RWPE2 (cell line): ENCODE results near the gene UBXN7.
"Not testable (repeated sequence)": the region's sequence is repeated elsewhere in the genome, so short reads cannot be mapped to it uniquely, and the experiment has no call there.

Experiments
- ATAC-seq: fragments of 200-7000 bp; cut with Tn5 transposase; 3 replicates; pipeline ENCODE4 v1.9.1; 2021; ENCODE audit warnings: low read depth
- DNase-seq: peaks from one replicate; pipeline ENCODE4 v3.0.0-alpha.2; 2020; ENCODE audit warnings: low spot score
- H3K27ac ChIP-seq: fragments of 450-650 bp; 2 replicates; pipeline ENCODE4 v1.5.1; 2017; ENCODE audit warnings: mild to moderate bottlenecking; ENCODE audit not compliant: poor library complexity, severe bottlenecking
- H3K27me3 ChIP-seq: fragments of 250-450 bp; sonication (Bioruptor Pico); 2 replicates; pipeline ENCODE4 v1.5.1; 2021; ENCODE audit warnings: mild to moderate bottlenecking, moderate library complexity; ENCODE audit not compliant: insufficient read depth, poor library complexity, severe bottlenecking
- H3K36me3 ChIP-seq: fragments of 250-450 bp; sonication (Bioruptor Pico); 2 replicates; pipeline ENCODE4 v1.5.1; 2020; ENCODE audit warnings: low read depth, mild to moderate bottlenecking, moderate library complexity
- H3K4me1 ChIP-seq: fragments of 250-450 bp; sonication (Bioruptor Pico); 2 replicates; pipeline ENCODE4 v1.5.1; 2021; ENCODE audit warnings: mild to moderate bottlenecking, moderate library complexity; ENCODE audit not compliant: insufficient read depth, poor library complexity, severe bottlenecking
- H3K4me3 ChIP-seq: fragments of 250-450 bp; sonication (Bioruptor Pico); 2 replicates; pipeline ENCODE4 v1.5.1; 2021; ENCODE audit warnings: mild to moderate bottlenecking, moderate library complexity; ENCODE audit not compliant: severe bottlenecking
- H3K9me3 ChIP-seq: fragments of 250-450 bp; sonication (Bioruptor Pico); 2 replicates; pipeline ENCODE4 v1.5.1; 2021; ENCODE audit warnings: mild to moderate bottlenecking, moderate library complexity; ENCODE audit not compliant: severe bottlenecking
- TF ChIP-seq, protein P1 (sequence below): fragments of 450-650 bp; IDR thresholded peaks from one replicate; pipeline ENCODE4 v1.5.1; 2017; ENCODE audit warnings: mild to moderate bottlenecking, moderate library complexity; ENCODE audit not compliant: poor library complexity, severe bottlenecking

Gene UBXN7

DNA sequence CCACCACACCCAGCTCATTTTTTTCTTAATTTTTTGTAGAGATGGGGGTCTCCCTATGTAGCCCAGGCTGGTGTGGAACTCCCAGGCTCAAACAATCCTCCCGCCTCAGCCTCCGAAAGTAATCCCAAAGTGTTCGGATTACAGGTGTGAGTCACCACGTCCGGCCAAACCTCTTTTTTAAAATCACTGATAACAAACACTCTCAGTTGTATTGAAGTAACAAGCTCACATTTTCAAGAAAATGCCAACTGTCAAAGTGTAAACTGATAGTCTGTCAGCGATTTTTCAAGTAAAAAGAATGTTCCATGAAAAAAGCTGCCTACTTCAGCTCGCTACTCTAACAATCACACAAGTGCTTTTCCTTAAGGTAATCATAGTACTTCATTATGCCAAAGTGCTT is 33.4 kb downstream of the UBXN7 start:
- no peak for ATAC-seq
- H3K27ac ChIP-seq: no peak overlapping the region
- TF ChIP-seq, protein P1, sequence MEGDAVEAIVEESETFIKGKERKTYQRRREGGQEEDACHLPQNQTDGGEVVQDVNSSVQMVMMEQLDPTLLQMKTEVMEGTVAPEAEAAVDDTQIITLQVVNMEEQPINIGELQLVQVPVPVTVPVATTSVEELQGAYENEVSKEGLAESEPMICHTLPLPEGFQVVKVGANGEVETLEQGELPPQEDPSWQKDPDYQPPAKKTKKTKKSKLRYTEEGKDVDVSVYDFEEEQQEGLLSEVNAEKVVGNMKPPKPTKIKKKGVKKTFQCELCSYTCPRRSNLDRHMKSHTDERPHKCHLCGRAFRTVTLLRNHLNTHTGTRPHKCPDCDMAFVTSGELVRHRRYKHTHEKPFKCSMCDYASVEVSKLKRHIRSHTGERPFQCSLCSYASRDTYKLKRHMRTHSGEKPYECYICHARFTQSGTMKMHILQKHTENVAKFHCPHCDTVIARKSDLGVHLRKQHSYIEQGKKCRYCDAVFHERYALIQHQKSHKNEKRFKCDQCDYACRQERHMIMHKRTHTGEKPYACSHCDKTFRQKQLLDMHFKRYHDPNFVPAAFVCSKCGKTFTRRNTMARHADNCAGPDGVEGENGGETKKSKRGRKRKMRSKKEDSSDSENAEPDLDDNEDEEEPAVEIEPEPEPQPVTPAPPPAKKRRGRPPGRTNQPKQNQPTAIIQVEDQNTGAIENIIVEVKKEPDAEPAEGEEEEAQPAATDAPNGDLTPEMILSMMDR: no peak

DNA sequence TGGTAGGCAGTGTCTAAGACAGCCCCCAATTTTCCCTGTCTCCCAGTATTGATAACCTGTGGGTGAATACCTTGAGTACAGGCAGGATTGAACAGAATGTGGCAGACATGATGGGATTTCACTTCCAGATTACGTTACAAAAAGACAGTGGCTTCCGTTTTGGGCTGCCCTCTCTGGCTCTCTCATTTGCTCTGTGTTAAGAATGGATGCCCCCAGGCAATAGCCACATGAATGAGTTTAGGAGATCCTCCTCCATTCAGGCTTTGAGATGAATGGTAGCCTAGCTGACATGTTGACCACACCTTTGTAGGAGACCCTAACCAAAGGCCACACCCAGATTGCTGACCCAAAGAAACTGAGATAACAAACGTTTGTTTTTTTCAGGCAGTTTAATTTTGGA is 34.3 kb downstream of the UBXN7 start:
- Histone ChIP-seq H3K36me3 (peaks cover 42% of the 10 kb centered on the region), H3K9me3 (no peaks in the 10 kb centered on the region), H3K27ac (no peak overlapping the region), H3K4me3 (no peak overlapping the region), H3K4me1 (no peaks in the 10 kb centered on the region), H3K27me3 (no peaks in the 10 kb centered on the region)
- ATAC-seq: no peak
- TF ChIP-seq, protein P1: no peak
- DNase-seq: no peak

More for the DNA sequence above, 33.4 kb downstream of the UBXN7 start:
- H3K4me1 ChIP-seq: no peaks in the 10 kb centered on the region
- H3K9me3 ChIP-seq: no peaks in the 10 kb centered on the region
- H3K27me3 ChIP-seq: no peaks in the 10 kb centered on the region
- peaks cover 39% of the 10 kb centered on the region for H3K36me3 ChIP-seq
- no peak for DNase-seq
- no peak overlapping the region for H3K4me3 ChIP-seq

DNA sequence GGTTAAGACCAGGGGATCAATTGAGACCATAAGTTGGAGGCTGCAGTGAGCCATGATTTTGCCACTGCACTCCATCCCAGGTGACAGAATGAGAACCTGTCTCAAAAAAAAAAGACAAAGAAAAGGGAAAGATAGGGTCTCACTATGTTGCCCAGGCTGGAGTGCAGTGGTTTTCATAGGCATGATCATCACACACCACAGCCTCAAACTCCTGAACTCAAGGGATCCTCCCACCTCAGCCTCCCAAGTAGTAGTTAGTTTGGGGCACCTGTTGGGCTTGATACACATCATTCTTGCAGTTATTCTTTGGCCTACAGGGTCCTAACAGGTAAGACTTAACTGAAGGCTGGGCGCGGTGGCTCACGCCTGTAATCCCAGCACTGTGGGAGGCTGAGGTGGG is 42.1 kb downstream of the UBXN7 start:
- DNase-seq: no peak
- Histone ChIP-seq H3K27ac (no peak overlapping the region), H3K9me3 (no peaks in the 10 kb centered on the region), H3K27me3 (no peaks in the 10 kb centered on the region), H3K36me3 (peaks cover 54% of the 10 kb centered on the region), H3K4me3 (no peak overlapping the region), H3K4me1 (no peaks in the 10 kb centered on the region)
- ATAC-seq: no peak
- TF ChIP-seq, protein P1: no peak

GRCh38 chr3:196388956-196389355 is 43.3 kb downstream of the UBXN7 start:
- Histone ChIP-seq H3K36me3 (peaks cover 50% of the 10 kb centered on the region), H3K4me1 (no peaks in the 10 kb centered on the region), H3K27ac (no peak overlapping the region), H3K4me3 (no peak overlapping the region), H3K27me3 (no peaks in the 10 kb centered on the region), H3K9me3 (no peaks in the 10 kb centered on the region)
- TF ChIP-seq, protein P1: no peak
- DNase-seq (no peak), ATAC-seq (no peak)

DNA sequence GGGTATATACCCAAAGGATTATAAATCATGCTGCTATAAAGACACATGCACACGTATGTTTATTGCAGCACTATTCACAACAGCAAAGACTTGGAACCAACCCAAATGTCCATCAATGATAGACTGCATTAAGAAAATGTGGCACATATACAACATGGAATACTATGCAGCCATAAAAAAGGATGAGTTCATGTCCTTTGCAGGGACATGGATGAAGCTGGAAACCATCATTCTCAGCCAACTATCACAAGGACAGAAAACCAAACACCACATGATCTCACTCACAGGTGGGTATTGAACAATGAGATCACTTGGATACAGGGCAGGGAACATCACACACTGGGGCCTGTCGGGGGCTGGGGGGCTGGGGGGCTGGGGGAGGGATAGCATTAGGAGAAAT is 44.3 kb downstream of the UBXN7 start:
- H3K27me3 ChIP-seq, H3K27ac ChIP-seq, ATAC-seq, H3K9me3 ChIP-seq, H3K4me1 ChIP-seq, DNase-seq, H3K4me3 ChIP-seq: not testable (repeated sequence)
- peaks cover 44% of the 10 kb centered on the region for H3K36me3 ChIP-seq

- ATAC-seq, H3K4me3 ChIP-seq, DNase-seq, H3K4me1 ChIP-seq, H3K9me3 ChIP-seq, H3K27me3 ChIP-seq, H3K27ac ChIP-seq: not testable (repeated sequence)
- peaks cover 40% of the 10 kb centered on the region for H3K36me3 ChIP-seq
These were observed 45.4 kb downstream of the UBXN7 start for GRCh38 chr3:196386797-196387196.

- H3K4me3 ChIP-seq, H3K27ac ChIP-seq, ATAC-seq, H3K27me3 ChIP-seq, DNase-seq, H3K9me3 ChIP-seq, H3K4me1 ChIP-seq: not testable (repeated sequence)
- peaks cover 32% of the 10 kb centered on the region for H3K36me3 ChIP-seq
These were observed 46.2 kb downstream of the UBXN7 start for GRCh38 chr3:196386034-196386433.

DNA sequence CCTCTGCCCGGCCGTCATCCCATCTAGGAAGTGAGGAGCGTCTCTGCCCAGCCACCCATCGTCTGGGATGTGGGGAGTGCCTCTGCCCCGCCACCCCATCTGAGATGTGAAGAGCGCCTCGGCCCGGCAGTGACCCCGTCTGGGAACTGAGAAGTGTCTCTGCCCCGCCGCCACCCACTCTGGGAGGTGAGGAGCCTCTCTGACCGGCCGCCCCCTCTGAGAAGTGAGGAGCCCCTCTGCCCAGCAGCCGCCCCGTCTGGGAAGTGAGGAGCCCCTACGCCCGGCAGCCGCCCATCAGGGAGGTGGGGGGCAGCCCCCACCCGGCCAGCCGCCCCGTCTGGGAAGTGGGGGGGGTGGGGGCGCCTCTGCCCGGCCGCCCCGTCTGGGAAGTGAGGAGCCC is 46.8 kb downstream of the UBXN7 start:
- H3K27me3 ChIP-seq, ATAC-seq, H3K4me1 ChIP-seq, DNase-seq, H3K27ac ChIP-seq, H3K9me3 ChIP-seq, H3K4me3 ChIP-seq: not testable (repeated sequence)
- H3K36me3 ChIP-seq: peaks cover 27% of the 10 kb centered on the region
